PC-9 (cell line): Measurements from ENCODE around the gene PPBP. TPM values are rescaled to one million over a fixed set of nuclear protein-coding genes. Genes with fewer than 3 reads are reported as not detected.
"Not testable (repeated sequence)": the region's sequence is repeated elsewhere in the genome, so short reads cannot be mapped to it uniquely, and the experiment has no call there.

Experiments used
- BruUV-seq: library from RNA; stranded (reverse); fragments of 400-500 nt; replicated peaks from 2 replicates; lab custom pipeline; 2021; lab: Mats Ljungman, UMichigan
- CTCF ChIA-PET: fragments of 300-600 bp; sonication (Branson Sonifier 250); formaldehyde crosslinking; loops from one replicate; lab custom pipeline; 2022; ENCODE audit warnings: antibody characterized with exemption; lab: Charles Lee
- POLR2A ChIA-PET: fragments of 300-600 bp; sonication (Branson Sonifier 250); formaldehyde crosslinking; loops from one replicate; lab custom pipeline; 2022; ENCODE audit warnings: antibody characterized with exemption; ENCODE audit not compliant: unreplicated experiment; lab: Charles Lee
- DNase-seq, 2 experiments: peaks; one replicate each; pipeline versions ENCODE4 v3.0.0 to v3.0.0-alpha.2; 2015 to 2022; ENCODE audit warnings: mixed read lengths in 1 of 2
- H2AFZ ChIP-seq: fragments of 200-600 bp; sonication (generic); 2 replicates; pipeline ENCODE4 v1.8.1; 2017; ENCODE audit warnings: antibody characterized with exemption
- H3F3A ChIP-seq: fragments of 200-600 bp; sonication (generic); 2 replicates; pipeline ENCODE4 v1.8.1; 2017; ENCODE audit warnings: antibody characterized with exemption, mild to moderate bottlenecking, low read depth; ENCODE audit not compliant: insufficient read depth
- H3K27ac ChIP-seq: fragments of 200-600 bp; sonication (generic); 2 replicates; pipeline ENCODE4 v1.6.1; 2016; ENCODE audit warnings: mixed run types
- H3K27me3 ChIP-seq: fragments of 200-600 bp; sonication (generic); 2 replicates; pipeline ENCODE4 v1.6.1; 2016; ENCODE audit warnings: low read depth, mixed run types; ENCODE audit not compliant: insufficient read depth
- H3K36me3 ChIP-seq: fragments of 200-600 bp; sonication (generic); 2 replicates; pipeline ENCODE4 v1.6.1; 2016; ENCODE audit warnings: low read depth, mixed run types
- H3K4me1 ChIP-seq: fragments of 200-600 bp; sonication (generic); replicated peaks from 2 replicates; pipeline ENCODE4 v1.6.1; 2016; ENCODE audit warnings: mixed run types; ENCODE audit not compliant: insufficient read depth
- H3K4me2 ChIP-seq: fragments of 200-600 bp; sonication (generic); 2 replicates; pipeline ENCODE4 v1.6.1; 2017; ENCODE audit warnings: mixed run types
- H3K4me3 ChIP-seq: fragments of 200-600 bp; sonication (generic); 2 replicates; pipeline ENCODE4 v1.6.1; 2016; ENCODE audit warnings: mixed run types
- H3K79me2 ChIP-seq: fragments of 200-600 bp; sonication (generic); 2 replicates; pipeline ENCODE4 v1.6.1; 2017; ENCODE audit warnings: low read depth, mixed run types
- H3K9me2 ChIP-seq: fragments of 200-600 bp; sonication (generic); 2 replicates; pipeline ENCODE4 v1.8.1; 2017; ENCODE audit warnings: mild to moderate bottlenecking; ENCODE audit not compliant: insufficient read depth
- H3K9me3 ChIP-seq: fragments of 200-600 bp; sonication (generic); 2 replicates; pipeline ENCODE4 v1.8.1; 2016; ENCODE audit warnings: low read depth; ENCODE audit not compliant: insufficient read depth
- H4K20me1 ChIP-seq: fragments of 200-600 bp; sonication (generic); 2 replicates; pipeline ENCODE4 v1.8.1; 2017; ENCODE audit not compliant: insufficient read depth
- CTCF ChIP-seq: fragments of 200-600 bp; sonication (generic); conservative IDR thresholded peaks from 2 replicates; pipeline ENCODE4 v1.6.1; 2017; ENCODE audit warnings: mixed run types, antibody characterized with exemption, mild to moderate bottlenecking, moderate library complexity
- EZH2 ChIP-seq: fragments of 200-600 bp; sonication (generic); IDR thresholded peaks from 2 replicates; pipeline ENCODE4 v1.8.0; 2017; ENCODE audit warnings: antibody characterized with exemption, low read depth
- intact Hi-C: fragments of 100-400 bp; cut with micrococcal nuclease; formaldehyde crosslinking; loops from one replicate; pipeline ENCODE4 v1.10.0; 2022; ENCODE audit not compliant: unreplicated experiment
- total RNA-seq: library from RNA; stranded (reverse); gene quantifications from 2 replicates; pipeline ENCODE4 v1.2.3, GENCODE V29; 2021

The PPBP gene
- total RNA-seq, 1 experiment from 2014 or later: not detected

DNA sequence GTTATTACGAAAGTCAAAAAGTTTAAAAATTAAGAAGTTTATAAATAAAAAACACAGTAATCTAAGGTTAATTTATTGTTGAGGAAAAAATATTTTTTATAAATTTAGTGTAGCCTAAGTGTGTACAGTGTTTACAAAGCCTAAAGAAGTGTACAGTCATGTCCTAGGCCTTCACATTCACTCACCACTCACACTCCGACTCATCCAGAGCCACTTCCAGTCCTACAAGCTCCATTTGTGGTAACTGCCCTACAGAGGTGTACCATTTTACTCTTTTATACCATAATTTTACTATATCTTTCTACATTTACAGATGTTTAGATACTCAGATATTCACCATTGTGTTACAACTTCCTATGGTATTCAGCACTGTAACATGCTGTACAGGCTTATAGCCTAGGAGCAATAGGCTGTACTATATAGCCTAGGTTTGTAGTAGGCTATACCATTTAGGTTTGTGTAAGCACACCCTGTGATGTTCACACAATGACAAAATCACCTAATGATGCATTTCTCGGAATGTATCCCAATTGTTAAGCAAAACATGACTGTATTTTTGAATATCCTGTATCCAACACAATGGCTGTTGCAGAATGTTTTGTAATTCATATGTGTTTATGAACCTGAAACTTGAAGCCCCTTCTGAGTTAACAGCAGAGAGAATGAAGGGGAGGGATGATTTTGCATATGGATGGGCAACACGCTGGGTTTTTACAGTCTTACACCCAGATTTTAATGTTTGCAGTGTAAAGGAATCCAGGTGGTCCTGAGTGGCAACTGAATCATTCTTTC, 3.1 kb downstream of the PPBP start:
- BruUV-seq: no TSS peak
- CTCF ChIA-PET: no interaction called here
- Histone ChIP-seq H3K27ac (no peak overlapping the region), H3K9me3 (no peaks in the 10 kb centered on the region), H3K79me2 (no peaks in the 10 kb centered on the region), H3K36me3 (no peaks in the 10 kb centered on the region), H4K20me1 (no peaks in the 10 kb centered on the region), H3F3A (no peaks in the 10 kb centered on the region), H3K9me2 (no peaks in the 10 kb centered on the region), H2AFZ (no peak overlapping the region), H3K4me3 (no peak overlapping the region), H3K27me3 (no peaks in the 10 kb centered on the region), H3K4me2 (no peak overlapping the region), H3K4me1 (no peaks in the 10 kb centered on the region)
- TF ChIP-seq EZH2 (no peak), CTCF (no peak)
- POLR2A ChIA-PET: no interaction called here
- DNase-seq: no peak
- intact Hi-C loops: no loop called here

- intact Hi-C loops, CTCF ChIA-PET, H3K27ac ChIP-seq, DNase-seq, H2AFZ ChIP-seq, H3F3A ChIP-seq, H3K9me3 ChIP-seq, POLR2A ChIA-PET, H3K79me2 ChIP-seq, H3K4me2 ChIP-seq, H3K36me3 ChIP-seq, H3K4me3 ChIP-seq, H3K27me3 ChIP-seq, H3K9me2 ChIP-seq, H4K20me1 ChIP-seq, H3K4me1 ChIP-seq, BruUV-seq: not testable (repeated sequence)
Observed at GRCh38 chr4:73981175-73981574, 6.8 kb downstream of the PPBP start.

DNA sequence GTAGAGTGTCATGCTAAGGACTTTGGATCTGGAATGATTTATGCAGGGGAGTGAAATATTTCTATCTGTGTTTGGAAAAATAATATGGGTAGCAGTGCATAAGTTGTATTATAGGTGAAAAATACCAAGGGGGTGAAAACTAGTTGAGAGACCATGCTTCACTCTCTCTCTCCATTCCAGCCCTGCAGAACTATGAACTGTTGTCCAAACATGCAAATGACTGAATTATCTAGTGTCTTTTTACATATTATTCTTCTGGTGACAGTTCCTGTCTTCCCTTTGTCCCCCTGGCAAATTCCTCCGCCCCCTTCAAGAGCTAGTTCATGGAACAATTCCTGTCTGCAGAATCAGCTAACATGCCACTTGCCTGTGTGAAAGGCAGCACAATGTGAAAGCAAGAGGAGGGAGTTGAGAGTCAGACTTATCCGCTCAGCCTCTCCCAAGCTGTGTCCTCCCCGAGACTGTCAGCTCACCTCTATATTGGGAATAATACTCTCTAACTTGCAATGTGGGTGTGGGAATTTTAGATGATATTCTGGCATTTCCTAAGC, 8.5 kb downstream of the PPBP start:
- no peaks in the 10 kb centered on the region for H4K20me1 ChIP-seq
- intact Hi-C loops: no loop called here
- no peak for TF ChIP-seq EZH2
- TF ChIP-seq CTCF: no peak
- no peaks in the 10 kb centered on the region for H3F3A ChIP-seq
- no peak overlapping the region for H2AFZ ChIP-seq
- 0 out of 2 replicates have a peak overlapping the region, but pooled peaks have one; percentile 44 for H3K27ac ChIP-seq
- no peaks in the 10 kb centered on the region for H3K27me3 ChIP-seq
- ChIA-PET POLR2A (no interaction called here), CTCF (no interaction called here)
- H3K4me1 ChIP-seq: no peaks in the 10 kb centered on the region
- no peak overlapping the region for H3K4me2 ChIP-seq
- H3K9me3 ChIP-seq: no peaks in the 10 kb centered on the region
- no peaks in the 10 kb centered on the region for H3K79me2 ChIP-seq
- H3K36me3 ChIP-seq: no peaks in the 10 kb centered on the region
- BruUV-seq: no TSS peak
- no peak for DNase-seq
- no peaks in the 10 kb centered on the region for H3K9me2 ChIP-seq
- no peak overlapping the region for H3K4me3 ChIP-seq
